H54 (cell line): ENCODE results near the gene TMEM185B.
"Not testable (repeated sequence)": the region's sequence is repeated elsewhere in the genome, so short reads cannot be mapped to it uniquely, and the experiment has no call there.

Source experiments
- DNase-seq: peaks from one replicate; pipeline ENCODE4 v3.0.0; 2011; ENCODE audit warnings: low spot score, mixed read lengths; ENCODE audit not compliant: insufficient read length
- FAIRE-seq: peaks from 3 replicates; lab custom pipeline; 2011; peaks lifted over from hg19 to GRCh38; lab: Jason Lieb, UNC
- POLR2A ChIP-seq: IDR thresholded peaks from 2 replicates; pipeline ENCODE4 v1.6.1; 2011; ENCODE audit warnings: low read depth, mild to moderate bottlenecking, low read length

Gene TMEM185B

DNA sequence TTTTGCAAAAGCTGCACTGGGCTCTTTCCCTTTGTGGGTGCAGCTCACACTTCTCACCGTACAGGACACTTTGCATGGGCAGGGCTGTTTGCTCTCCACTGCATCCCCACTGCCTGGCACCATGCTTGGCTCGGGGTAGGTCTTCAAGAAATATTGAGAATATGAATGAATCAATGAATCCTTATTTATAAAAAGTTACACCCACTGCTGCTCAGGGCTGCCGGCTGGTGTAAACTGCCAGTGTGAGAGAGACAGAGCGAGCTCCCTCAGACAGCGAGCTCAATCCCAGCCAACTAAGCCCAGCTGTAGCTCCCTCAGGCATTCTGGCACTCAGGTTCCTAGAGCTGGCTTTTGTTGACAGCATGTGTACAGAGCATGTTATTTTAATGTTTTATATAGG, 3.4 kb downstream of the TMEM185B start:
- no peak for TF ChIP-seq POLR2A
- DNase-seq (no peak), FAIRE-seq (no peak)

DNA sequence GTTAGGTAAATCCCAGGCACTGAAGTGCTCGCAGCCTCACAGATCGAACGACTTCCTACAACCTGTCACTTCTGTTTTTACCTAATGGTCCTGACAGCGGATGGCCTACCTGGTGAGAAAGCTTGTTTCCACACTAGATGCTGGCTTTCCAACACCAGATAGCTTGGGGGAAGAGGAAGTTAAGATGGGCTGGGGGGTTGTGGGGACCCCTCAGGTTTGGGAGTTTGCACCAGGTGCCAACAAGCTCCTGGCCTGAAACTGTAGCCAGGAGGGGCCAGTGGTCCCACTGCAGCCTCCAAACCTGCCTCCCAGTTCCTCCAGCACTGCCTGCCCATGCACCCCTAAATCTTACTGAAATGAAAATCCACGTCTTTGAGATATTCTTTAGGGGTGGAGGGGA, 3.9 kb downstream of the TMEM185B start:
- FAIRE-seq (no peak), DNase-seq (no peak)
- no peak for TF ChIP-seq POLR2A

DNA sequence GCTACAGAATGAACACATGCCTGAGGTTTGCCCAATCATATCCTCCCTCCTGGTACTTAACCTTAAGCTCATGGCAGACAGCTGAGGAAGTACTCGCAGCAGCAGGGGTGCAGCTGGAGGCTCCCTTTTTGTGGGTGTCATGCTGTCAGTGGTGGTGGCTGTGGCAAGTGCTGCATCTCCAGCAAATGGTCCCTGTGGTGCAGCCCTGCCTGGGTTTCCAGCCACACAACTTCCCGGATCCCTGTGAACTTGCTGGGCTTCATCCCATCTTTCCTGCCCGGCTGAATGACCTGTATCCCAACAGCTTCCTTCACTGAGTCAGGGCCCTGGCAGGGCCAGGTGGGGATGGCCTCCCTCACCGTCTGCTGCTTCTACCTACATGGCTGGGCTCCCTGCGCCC, 5.0 kb downstream of the TMEM185B start:
- no peak for DNase-seq
- no peak for FAIRE-seq
- no peak for TF ChIP-seq POLR2A

DNA sequence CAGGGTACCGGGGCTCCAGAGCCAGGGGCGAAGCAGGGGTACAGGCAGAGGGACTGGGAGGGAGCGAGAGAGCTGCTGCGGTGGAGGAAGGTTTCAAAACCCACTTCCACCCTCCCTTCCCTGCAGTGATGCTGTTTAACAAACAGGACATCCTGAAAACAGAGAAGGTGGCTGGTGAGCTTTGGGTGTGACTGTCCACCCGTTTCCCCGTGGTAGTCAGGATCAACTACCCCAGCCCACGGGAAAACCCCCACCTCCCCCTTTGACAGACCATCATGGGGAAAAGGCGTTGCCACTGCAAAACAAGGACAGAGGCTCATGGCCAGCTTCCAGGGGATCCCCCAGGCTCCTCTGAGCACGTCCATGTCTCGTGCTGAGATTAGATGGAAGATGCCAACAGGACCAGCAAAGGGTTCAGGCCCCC, 12.9 kb downstream of the TMEM185B start:
- FAIRE-seq, result no peak
- no peak for DNase-seq
- no peak for TF ChIP-seq POLR2A

DNA sequence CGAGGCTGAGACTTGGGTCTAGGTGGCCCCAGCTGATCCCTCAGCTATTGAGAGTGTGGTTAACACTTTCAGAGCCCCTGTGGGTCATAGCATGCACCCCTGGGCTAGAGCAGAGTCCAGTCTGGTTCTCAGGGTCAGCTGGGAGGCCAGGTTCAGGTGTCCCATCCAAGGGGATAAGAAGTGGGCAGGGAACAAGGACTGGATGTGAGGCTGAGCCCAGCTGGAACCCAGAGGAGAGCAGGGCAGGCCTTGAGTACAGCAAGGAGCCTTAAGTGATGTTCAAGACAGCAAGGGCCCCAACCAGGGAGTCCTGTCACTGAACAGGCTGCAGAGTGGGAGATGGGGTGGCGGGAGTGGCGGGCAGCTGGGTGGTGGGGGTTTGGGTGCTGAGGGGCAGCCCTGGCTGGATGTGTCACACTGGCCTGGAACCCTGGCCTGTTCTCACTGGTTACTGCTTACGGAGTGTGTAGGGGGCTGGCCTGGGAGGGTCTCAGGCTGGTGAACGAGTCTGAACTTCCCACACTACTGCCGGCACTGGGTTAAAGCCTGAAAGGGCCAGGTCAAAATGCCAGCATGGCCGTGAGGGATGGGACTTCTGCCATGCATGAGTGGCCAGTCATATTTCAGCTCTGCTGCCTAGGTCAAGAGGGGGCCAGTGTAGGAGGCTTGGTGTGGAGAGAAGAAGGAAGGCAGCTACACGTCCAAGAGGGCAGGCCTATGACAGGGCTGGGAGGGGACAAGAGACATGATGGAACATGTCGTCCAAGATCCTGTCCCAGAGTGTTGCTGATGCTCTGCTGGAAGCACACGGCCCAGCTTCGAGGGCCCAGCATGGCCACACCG, 13.6 kb downstream of the TMEM185B start:
- TF ChIP-seq POLR2A, result no peak
- DNase-seq (no peak), FAIRE-seq (no peak)

DNA sequence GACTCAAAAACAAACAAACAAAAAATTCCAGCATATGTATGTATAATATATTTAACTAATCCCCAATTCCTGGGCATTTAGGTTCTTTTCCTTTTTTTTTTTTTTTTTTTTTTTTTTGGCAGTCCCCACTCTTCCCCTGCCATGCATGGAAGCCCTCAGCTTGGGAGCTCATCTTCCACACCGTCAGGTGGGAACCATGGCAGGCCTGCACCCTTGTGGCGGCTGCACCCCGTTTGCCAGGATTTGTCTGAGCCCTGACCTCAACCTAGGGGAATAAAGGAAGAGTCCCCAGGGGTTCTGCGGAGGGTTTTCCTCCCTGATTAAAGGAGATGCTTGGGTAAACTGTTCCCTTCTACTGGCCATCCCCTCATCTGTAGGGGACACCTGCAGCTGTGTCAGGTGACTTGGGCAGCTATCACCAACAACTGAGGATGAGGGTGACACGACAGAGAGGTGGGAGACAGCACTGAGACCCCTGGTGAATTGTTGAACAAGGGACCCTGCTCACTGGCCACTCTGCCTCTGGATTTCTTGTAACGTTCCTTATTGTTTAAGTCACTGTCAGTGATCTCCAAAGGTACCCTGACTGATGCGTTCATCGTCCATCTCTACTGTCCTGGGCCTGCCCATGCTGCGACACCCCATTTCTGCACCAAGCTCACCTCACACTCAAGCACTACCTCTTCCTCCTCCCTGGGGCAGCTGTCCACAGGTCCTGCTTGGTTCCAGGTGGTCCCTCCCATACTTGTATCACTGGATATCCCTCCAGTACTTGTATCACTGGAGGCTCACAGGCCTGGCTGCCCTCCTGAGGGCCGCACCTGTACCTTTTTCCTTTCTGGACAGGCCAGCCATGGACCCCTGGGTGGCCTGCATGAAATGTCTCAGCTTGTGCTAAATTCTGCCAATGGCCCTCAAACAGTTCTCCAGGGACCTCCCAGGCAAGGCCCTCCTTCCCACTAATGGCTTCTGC, 14.5 kb downstream of the TMEM185B start:
- no peak for FAIRE-seq

DNA sequence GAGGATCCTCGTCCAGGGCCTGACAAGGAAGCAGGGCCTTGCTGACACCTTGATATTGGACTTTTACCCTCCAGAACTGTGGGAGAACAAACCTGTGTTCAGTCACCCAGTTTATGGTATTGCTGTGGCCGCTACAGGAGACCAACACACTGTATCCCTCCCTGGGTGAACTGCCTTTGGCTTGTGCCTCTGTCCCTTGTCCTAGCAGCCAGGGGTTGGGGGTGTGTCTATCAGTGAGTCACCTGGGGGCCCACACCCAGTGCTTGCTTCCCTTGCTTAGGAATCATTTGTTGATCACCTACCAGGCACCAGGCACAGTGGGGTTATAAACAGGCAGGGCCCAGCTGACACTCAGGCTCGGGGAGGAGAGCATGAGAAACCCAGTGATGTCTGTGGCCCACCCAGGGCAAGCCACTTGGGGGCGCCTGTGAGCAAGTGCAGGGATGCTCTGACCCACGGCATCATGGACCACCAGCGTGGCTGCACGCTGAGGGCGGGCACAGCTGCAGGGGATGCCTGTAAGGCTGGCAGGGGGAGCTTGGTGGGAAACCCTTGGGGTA, 17.1 kb downstream of the TMEM185B start:
- DNase-seq (no peak), FAIRE-seq (no peak)
- TF ChIP-seq POLR2A, result no peak

More for the DNA sequence above, 14.5 kb downstream of the TMEM185B start:
- TF ChIP-seq POLR2A, result no peak
- DNase-seq, result no peak

DNA sequence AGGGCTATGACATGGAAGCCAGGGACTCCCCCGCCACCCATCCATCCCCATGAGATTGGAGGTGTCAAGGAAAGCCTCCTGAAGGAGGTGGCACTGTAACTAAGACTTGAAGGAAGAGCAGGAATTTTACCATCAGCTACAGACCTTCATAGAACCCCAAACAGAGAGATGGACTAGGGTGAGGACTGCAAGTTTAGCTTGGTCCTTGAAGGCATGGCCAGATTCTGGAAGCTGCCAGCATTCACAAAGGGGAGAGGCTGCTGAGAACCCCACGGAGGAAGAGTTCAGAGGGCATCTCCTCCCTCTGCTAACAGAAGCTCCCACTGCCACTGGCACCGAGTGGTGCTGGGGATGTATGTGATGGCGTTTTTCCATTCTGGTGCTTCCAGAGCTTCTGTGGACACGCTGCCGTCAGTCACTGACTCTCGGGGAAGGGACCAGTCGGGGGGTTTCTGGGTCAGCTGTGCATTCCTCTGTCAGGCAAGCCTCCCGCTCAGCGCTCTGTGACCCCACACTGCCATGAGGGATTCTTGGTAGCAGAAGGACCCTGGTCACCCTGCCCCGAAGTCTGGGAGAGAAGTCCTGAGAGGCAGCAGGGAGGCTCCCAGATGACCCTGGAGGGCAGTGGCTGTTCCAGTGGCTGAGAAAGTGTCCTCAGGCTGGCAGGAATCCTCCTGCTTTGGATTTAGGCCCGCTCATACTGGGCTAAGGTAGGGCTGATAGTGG, 18.1 kb downstream of the TMEM185B start:
- no peak for FAIRE-seq
- no peak for TF ChIP-seq POLR2A
- DNase-seq, result no peak

DNA sequence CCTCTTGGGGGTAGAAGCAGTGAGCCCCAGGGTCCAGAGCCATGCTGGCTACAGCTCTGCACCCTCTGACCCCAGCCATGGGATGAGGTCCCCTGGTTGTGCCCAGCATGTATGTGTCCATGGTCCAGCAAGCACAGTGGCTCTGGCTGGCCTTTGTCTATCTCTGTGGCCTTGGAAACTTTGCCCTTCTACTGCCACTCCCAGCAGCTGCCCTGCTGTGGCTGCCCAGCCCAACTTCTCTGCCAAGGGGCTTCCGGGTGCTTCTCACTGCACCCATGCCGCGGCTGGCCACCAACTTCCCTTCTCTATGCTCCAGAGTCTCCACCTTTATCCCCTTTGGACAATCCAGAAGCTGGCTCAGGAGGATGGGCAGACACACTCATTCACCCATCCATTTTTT, 18.8 kb downstream of the TMEM185B start:
- no peak for TF ChIP-seq POLR2A
- FAIRE-seq (no peak), DNase-seq (no peak)

DNA sequence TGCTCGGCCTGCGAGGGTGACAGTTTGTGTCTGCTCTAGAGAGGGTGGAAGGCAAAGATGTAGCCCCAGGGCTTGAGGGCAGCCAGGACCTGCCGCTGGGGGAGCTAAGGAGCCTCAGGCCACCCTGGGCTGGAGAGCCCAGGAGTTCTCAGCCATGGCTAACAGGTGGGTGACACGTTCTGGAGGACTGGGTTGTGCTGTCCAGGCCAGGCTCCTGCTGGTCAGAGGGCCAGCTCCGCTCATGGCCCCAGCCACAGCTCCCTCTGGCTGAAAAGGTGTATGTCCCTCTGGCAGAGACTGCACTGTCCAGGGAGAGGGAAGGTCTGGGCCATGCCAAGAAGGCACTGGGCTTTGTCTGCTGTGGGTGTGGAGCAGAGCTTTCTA, 19.2 kb downstream of the TMEM185B start:
- DNase-seq, result no peak
- no peak for FAIRE-seq
- no peak for TF ChIP-seq POLR2A

DNA sequence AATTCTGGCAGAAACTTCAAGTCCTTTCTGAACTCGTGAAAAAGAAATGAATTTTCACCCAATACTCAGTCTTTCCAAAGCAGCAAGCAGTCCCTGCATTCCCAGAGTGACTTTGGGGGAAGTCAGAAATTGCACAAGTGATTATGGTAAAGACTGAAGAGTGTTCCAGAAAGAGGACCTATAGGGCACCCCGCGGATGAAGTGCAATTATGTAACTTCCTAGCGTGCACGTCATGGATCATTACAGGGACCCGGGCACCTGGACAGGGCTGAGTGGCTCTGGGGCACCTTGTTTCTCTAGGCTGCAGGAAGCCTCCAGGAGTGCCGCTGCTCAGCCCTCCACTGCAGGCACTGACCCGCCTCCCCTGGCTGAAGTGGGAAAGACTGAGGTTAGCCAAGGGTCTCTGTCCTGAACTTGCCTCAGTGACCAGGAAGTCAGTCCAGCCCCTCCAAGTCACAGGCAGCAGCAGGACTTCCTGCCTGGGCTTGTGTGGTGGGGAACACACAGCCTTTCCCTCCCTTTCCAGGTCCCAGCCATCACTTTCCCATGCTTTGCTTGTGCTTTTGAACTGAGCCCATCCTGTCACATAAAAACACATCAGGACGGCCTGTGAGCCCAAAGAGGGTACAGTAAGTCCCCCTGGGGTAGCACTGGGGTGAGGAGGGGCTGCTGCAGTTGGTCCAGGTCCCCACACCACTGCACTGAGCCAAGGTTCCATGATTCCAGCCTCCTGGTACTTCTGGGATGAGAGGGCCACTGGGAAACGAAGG, 19.8 kb downstream of the TMEM185B start:
- FAIRE-seq (no peak), DNase-seq (no peak)
- TF ChIP-seq POLR2A, result no peak

DNA sequence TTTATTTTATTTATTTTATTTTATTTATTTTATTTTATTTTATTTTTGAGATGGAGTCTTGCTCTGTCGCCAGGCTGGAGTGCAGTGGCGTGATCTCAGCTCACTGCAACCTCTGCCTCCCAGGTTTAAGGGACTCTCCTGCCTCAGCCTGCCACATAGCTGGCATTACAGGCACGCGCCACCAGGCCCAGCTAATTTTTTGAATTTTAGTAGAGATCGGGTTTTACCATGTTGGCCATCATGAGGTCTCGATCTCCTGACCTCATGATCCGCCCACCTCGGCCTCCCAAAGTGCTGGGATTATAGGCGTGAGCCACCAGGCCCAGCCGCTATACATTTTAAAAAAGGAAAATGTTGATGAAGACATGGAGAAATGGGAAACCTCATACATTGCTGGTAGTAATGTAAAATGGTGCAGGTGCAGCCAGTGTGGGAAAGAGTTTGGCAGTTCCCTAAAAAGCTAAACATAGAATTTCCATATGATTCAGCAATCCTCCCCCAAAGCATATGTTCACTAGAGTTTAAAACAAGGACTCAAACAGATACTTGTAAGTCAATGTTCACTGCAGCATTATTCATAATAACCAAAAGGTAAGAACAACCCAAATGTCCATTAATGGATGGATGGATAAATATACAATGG, 23.3 kb downstream of the TMEM185B start:
- not testable (repeated sequence) for DNase-seq, FAIRE-seq
